DMS 273 treated with DMSO at 0.1 percent for 48 hours (cell line): ENCODE measurements around the gene LGALS4.
"Not testable (repeated sequence)": the region's sequence is repeated elsewhere in the genome, so short reads cannot be mapped to it uniquely, and the experiment has no call there.

ENCODE experiments used
- DNase-seq: peaks from one replicate; lab custom pipeline; 2025; lab: John Stamatoyannopoulos, UW

Gene LGALS4, protein sequence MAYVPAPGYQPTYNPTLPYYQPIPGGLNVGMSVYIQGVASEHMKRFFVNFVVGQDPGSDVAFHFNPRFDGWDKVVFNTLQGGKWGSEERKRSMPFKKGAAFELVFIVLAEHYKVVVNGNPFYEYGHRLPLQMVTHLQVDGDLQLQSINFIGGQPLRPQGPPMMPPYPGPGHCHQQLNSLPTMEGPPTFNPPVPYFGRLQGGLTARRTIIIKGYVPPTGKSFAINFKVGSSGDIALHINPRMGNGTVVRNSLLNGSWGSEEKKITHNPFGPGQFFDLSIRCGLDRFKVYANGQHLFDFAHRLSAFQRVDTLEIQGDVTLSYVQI

DNA sequence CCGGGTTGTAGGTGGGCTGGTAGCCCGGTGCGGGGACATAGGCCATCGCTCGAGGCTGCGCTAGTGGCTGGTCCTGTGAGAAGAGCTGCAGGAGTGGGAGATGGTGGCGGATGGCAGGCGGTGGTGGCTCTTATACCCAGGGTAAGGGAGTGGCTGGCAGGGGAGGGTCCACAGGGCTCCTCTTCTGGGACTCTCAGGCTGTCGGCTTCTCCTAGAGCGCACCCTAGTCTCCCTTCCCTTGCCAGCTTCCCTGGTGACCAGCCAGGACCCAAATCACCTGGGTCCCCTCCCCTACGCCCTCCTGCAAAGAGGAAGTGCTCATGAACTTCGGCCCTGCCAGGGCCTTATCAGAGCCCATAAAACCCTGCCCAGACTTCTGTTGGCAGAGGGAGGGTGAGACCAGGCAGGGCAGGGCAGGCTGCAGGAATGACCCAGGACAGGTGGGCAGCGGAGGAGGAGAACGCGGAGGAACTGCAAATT, at the start of gene LGALS4:
LGALS4 (minus strand) TSS at position 105 of the 480 bp plus-strand sequence; CDS start at position 46, 59 bp downstream.
- no peak for DNase-seq

DNA sequence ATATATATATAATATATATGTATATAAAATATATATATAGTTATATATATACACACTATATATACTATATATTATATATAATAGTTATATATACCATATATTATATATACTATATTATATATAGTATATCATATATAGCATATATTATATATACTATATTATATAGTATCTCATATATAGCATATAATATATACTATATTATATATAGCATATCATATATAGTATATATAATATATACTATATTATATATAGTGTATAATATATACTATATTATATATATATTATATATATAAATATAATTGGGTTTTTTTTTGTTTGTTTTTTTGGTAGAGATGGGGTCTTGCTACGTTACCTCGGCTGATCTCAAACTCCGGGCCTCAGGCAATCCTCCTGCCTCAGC, 48.6 kb upstream of the LGALS4 start:
- DNase-seq = no peak

DNA sequence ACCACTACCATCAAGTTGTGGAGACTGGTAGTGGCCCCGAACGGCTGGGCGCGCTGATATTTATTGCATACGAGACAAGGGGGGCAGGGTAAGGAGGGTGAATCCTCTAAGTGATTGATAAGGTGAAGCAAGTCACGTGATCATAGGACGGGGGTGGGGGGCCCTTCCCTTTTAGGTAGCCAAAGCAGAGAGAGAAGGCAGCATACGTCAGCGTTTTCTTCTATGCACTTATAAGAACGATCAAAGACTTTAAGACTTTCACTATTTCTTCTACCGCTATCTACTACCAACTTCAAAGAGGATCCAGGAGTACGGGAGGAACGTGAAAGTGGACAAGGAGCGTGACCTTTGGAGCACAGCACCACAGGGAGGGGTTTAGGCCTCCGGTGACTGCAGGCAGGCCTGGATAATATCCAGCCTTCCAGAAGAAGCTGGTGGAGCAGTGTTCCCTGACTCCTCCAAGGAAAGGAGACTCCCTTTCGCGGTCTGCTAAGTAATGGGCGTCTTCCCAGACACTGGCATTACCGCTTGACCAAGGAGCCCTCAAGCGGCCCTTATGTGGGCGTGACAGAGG, 47.0 kb upstream of the LGALS4 start:
- not testable (repeated sequence) for DNase-seq

DNA sequence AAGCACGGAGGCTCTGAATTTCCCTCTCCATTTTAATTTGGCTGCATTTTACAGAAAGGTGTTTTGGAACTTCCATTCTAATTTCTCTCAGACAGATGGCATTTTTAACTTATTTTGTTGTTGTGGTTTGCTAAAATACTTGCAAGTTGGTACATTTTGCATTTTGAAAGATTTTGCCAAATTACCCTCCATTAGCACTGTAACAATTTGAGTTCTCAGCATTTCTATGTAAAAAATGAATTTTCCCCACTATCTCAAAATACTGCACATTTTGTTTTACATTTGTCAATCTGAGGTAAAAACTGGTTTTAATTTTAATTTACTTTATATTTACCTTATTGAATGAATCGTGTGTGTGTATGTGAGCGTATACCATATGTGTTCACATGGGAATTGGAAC, 44.1 kb upstream of the LGALS4 start:
- DNase-seq = no peak

DNA sequence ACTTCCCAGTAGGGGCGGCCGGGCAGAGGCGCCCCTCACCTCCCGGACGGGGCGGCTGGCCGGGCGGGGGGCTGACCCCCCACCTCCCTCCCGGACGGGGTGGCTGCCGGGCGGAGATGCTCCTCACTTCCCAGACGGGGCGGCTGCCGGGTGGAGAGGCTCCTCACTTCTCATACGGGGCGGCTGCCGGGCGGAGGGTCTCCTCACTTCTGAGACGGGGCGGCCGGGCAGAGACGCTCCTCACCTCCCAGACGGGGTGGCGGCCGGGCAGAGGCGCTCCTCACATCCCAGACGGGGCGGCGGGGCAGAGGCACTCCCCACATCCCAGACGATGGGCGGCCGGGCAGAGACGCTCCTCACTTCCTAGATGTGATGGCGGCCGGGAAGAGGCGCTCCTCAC, 43.0 kb upstream of the LGALS4 start:
- DNase-seq = not testable (repeated sequence)

DNA sequence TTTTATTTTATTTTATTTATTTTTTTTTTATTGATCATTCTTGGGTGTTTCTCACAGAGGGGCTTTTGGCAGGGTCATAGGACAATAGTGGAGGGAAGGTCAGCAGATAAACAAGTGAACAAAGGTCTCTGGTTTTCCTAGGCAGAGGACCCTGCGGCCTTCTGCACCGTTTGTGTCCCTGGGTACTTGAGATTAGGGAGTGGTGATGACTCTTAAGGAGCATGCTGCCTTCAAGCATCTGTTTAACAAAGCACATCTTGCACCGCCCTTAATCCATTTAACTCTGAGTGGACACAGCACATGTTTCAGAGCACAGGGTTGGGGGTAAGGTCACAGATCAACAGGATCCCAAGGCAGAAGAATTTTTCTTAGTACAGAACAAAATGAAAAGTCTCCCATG, 42.2 kb upstream of the LGALS4 start:
- DNase-seq = not testable (repeated sequence)

DNA sequence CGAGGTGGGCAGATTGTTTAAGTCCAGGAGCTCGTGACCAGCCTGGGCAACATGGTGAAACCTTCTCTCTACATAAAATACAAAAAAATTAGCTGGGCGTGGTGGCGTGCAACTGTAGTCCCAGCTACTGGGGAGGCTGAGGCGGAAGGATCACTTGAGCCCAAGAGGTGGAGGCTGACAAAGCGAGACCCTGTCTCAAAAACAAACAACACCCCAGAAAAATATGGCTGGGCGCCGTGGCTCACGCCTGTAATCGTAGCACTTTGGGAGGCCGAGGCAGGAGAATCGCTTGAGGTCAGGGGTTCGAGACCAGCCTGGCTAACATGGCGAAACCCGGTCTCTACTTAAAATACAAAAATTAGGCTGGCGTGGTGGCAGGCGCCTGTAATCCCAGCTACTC, 40.5 kb upstream of the LGALS4 start:
- no peak for DNase-seq

DNA sequence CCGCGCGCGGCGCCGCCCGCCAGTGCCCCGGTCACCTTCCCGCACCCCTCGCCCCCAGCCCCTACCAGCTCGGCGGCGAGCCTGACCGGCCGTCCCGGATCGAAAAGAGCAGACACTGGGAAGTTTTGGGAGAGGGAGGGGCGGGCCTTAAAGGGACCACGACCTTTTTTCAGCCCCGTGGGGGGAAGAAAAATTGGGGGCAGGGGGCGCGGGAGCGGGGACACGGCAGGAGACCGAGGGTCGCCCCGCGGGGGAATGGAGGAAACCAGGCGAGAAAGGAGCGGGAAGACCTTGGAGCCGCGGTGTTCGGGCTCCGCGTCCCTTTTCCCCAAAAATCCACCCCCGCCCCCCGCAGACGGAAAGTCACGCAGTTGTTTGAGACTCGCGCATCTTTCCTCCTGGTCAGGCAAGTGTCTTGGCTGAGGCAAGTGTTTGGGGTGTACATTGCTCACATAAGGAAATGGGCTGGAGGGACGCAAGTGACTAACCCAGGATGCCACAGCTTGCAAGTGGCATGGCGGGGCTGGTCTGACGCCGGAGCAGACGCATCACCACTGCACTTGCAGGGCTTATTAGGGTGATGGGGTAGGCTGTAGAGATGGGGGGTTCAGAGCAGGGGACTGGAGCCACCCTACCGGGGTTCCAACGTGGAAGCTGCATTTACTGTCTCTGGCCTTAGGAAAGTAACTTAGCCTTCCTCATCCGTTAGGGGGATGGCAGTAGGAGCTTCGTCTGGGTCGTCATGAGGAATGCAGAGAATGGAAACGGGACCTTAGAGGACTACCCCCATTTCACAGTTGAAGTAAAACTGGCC, 39.7 kb upstream of the LGALS4 start:
- DNase-seq = no peak

DNA sequence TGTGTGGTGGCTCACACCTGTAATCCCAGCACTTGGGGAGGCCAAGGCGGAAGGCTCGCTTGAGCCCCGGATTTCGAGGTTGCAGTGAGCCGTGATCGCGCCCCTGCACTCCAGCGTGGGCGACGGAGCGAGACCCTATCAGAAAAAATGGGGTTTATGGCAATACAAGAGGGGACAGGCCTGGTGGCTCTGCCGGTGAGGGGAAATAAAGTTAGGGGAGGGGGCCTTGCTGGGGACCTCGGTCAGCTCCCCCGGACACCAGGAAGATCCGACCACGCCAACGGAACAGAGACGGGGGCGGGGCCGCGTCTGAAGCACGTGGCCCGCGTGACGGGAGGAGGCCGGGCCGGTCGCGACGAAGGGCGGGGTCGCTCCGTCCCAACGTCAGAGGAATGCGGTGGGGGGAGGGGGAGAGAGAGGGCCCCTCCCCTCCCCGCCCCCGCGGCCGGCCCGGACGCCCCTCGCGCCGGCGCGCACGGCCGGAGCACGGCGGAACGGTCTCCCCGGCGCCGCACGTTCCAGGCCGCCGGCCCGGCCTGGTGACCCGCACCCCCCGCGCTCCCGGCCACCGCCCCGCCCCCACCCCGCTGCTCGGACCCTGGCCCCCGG, 39.0 kb upstream of the LGALS4 start:
- peak; percentile 70 for DNase-seq

DNA sequence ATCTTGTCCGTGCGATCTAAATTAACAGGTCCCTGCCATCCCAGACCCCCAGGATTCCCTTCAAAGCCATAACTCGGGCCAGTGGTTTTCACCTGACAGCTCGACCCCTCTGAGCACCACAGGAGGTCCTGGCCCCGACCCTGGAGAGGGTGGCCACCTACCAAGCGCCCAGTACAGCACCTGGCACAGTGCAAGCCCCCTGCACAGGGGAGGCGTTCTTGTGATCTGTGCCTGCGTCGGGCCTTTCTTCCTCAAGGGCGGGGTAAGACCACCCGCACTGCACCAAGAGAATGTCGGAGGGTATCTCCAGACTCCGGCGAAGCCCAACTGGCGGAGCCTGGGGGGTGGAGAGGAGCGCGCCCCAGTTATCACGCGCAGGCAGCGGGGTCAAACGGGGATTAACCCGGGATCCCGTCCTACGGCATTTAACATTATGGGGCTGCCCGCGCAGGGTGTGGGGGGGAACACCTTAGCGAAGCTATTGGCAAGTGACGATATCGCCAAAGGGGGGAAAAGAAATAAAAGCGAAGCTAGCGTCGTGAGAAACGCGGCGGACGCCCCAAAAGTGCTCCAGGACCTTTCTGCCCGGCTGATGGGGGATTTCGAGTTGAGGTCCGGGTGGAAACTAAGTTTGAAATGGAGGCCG, 38.4 kb upstream of the LGALS4 start:
- DNase-seq = no peak

DNA sequence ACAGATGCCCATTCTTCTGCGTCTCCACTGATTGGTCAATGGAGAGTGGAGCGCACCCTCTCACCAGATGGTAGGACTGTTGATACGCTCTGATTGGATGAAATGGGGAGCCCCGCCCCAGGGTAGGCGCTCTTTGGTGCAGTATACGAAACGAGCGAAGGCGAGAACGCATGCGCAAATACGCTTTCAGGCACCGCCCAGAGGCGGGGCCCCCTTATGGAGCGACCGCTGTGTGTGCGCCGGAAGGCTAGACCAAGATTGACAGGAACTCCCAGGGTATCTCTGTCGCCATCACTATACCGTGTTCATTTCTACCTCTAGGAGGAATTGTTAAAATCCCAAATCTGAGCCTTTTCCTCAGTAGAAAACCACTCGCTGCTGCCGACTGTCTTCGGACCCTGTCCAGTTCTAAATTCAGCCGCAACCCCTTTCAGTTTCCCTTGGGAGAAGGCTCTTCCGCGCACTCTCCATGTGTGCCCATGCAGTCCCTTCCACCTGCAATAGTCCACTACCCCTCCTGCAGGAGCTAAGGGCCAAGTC, 37.8 kb upstream of the LGALS4 start:
- no peak for DNase-seq

DNA sequence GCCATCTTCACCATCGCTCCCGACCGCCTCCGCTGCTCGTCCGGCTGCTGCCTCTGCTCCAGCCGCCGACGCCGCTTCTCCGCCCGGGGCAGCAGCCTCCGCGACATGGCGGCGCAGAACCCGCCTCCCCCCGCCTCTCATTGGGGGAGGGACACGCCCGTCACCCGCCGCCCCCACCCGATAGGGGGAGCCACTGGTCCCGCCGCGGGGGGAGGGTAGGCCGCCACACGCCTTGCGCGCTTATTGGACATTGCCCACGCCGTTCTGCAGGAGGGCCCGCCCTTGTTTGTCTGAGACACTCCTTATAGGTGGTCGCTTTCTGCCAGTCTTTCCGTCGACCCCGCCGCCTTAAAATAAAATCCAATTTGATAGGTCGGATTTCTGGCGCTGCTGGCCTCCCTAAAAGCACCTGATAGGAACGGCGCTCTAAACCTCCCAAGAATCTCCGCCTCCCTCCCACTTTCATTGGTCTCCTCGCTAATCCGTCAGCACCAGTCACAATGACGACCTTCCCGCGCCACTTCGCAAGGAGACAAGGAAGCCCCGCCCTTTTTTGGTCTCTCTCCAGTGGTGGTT, 37.2 kb upstream of the LGALS4 start, which contains the start of gene HNRNPL:
HNRNPL (minus strand) TSS at position 127 of the 576 bp plus-strand sequence; CDS start at position 107, 20 bp downstream.
- peak; percentile 100 for DNase-seq

DNA sequence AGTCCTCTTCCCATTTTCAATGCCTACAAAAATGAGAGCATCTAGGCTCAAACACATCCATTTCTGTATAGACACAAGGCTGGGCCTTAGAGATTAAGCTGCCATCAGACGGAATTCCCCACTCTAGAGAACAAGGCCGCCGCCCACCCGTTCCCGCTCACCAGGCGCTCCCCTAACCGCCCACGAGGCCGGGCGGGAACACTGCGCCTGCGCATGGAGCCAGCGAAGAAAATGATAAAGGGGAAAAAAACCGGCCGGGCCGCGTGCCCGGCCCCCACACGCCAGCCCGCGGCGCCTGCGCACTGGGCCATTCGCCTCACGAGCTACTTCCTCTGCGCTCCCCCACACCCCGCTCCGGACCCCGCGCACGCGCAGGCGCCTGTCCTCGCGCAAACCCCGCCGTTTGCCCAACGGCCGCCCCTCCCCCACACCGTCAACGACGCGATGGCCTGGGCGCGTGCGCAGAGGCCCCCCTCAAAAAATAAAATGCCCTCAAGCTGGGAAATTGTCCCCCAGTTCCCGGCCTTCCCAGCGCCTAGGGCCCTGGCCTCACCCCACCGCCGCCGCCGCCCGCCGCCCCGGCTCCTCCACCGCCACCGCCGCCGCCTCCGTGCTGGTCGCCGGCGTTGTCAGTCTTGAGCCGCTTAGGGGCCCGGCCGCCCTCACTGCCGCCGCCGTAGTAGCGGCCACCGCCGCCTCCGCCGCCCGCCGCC, 36.6 kb upstream of the LGALS4 start:
- DNase-seq = peak; percentile 89

DNA sequence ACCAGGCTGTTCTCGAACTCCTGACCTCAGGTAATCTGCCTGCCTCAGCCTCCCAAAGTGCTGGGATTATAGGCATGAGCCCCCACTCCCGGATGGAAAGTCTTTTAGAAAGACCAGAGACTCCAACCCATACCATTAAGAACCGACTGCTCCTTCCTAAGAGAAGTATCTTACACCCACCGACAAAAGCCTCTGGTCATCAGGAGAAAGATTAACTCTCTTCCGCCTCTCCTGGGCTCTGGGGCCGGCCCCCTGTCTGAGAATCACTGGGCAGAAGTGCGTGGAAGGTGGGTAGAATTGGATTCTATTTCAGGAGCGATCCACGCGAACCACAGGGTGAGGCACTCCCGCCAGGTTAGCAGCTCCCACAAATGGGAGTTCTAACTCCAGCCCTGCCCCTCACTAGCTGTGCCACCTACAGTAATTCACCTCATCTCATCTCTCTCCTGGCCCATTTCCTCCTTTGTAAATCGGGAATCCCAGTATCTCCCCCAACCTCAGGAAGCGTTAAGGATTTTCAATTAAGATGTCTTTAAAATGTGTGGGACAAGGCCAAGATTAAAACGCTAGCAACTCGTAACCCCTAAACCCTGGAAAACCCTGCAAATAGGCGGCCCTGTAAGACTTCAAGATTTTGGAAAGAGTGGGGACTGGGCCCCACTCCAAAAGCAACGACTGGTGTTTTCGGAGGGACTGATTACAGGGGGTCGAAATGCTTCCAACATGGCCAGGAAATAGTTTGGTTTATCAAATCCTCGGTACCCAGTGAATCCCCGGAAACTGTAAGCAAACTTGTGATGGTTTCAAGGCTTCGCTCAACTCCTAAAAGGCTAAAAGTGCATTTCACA, 35.8 kb upstream of the LGALS4 start:
- DNase-seq = no peak

DNA sequence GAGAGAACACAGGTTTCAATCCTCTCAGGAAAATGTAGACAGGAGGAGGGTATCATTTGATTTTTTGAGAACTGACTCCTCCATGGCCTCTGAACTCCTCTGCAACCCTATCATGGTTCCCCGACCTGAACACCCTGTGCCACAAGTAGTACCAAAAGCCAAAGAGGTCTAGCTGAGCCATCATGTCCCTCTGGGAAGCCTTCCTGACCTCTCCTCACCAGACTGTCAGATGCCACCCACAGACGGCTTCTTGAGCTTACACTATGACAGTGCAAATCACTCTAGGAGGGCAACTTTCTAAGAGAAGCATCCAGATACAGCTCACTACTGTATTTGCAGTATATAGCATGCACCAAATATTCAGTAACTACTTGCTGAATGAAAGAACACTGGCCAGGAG, 33.4 kb upstream of the LGALS4 start:
- no peak for DNase-seq

DNA sequence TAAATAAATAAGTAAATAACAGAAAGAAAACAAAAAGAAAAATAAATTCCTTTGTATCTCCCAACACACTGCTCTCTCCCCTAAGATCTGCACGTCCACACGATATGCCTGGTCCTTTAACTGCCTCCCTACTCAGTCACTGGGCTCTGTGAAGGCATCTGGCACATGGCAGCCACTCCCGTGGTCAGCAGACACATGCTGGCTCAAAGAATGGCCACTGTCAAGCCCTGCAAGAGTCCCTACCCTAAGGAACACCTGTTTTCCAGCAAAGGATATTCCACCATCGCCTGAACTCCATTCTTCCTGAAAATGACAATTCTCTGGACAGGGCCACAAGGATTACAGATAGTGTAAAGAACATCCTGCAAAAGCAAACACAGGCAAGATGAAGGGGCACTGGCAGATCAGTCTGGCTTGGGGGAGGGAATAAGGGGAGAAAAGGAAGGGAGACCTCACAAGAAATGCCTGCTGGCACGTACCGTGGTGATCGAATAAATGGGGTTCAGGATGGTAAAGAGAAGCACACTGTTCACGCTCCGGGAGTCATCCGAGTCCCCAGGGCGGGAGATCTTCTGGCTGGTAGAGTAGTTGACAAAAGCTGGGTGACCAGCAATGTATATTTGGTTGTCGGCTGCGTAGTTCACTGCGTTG, 32.8 kb upstream of the LGALS4 start:
- no peak for DNase-seq

DNA sequence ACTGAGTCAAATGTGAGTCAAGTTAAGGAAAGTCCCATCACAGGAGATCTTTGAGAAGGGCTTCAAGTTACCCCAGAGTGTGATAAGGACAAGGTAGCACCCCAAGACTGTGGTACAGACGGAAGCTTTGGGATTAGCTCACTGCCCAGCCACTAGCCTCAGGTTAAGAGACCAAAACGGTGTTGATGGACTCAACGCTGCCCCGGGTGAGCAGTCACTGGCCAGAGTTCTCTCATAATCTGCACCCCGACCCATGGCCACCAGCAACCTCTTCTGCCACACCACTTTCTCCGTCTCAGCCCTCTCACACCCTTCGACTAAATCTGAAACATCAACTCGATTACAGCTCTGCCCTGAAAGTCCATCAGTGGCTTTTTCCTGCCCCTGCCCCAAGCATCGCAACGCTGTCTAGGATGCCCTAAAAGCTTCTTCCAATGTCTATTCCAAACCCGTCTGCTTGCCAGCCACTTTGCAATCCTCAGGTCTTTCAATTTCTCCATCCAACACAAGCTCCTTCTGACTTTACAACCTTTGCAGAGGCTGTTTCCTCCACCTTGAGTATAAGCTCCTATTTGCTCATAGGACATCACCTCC, 31.4 kb upstream of the LGALS4 start:
- DNase-seq = no peak

DNA sequence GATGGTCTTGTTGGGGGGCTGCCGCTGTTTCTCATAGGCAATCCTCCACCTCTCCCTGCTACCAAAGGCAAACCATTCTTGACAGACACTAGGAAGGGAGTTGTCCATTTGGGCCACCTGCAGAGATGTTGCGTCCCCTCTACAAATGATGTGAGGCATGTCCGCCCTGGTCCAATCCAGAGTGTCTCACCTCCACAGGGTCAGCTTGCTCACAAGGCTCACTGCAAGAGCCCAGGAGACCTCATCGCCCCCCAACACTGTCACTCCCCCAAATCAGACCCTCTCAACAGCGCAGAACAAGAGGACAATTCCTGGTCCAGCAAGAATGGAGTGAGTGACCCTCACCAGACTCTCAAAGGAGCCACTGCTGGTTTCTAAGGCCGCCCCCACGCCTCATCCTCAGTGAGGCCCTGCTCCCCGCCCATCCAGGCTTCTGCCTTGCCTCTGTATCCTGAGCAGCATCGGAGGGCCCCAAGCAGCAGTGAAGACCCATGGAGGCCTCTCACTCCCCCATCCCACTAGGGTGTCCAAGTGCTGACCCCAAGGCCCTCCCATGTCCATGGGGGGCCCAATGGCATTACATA, 30.5 kb upstream of the LGALS4 start:
- DNase-seq = no peak
